ENCODE measurements around the gene SAMSN1.
"Not testable (repeated sequence)": the region's sequence is repeated elsewhere in the genome, so short reads cannot be mapped to it uniquely, and the experiment has no call there.

The SAMSN1 gene

GRCh38 chr21:14527696-14528652 is 18.1 kb downstream of the SAMSN1 start:
- no peak for DNase-seq

DNA sequence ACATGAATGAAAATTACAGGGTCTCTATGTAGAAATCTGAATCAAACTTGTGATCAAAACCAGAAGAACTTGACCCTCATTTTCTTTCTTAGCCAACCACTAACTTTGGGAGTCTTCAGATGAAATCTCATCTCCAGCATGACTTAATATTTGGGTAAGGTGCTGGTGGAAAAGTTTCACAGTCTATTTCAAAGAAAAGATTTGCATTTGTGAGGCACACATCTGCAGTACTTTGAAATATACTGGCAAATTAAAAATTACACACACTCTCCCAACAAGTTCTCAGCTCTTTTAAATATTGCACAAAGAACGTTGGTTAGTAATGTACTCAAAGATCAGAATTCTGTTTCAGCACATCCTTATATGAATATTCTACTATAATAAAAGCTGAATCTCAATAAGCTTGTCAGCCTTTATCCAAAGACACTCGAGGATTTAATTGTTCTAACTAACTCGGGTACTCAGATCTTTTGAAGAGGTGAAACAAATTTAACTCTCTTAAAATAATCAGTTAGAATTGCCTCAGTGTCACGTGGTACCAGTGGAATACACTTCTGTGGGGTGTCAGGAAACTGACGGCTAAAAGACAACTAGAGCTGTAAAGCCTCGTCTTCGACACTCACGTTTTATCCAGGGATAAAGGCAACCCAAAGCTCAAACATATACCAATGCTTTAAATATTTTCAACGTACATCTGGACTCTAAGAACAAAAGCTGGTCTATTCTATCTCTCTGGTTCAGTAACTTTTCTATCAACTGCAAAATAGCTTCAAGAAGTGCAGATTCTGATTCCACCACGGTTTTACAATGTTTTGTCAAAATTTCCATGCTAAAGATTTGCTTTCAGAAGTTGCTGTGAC is 19.0 kb downstream of the SAMSN1 start:
- DNase-seq: no peak

- DNase-seq: no peak
Observed at GRCh38 chr21:14526199-14526598, 19.9 kb downstream of the SAMSN1 start.

DNA sequence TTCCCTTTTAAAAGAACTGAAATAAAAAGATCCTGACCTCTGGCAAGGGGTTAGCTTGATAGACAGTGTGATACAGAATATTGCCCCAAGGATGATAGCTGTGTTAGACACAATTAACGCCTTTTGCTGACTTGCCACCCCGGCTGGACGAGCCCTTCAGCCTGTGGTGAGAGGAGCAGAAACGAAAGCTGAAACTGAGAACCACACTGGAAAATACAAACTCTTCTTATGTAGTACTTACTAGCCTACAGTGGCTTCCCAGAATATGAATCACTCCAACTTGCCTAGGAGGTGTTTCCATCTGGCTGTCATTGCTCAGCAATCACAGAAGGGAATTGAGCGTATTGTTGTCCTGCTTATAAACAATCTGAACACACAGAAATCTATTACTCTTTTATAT is 22.9 kb downstream of the SAMSN1 start:
- peak; percentile 73 for DNase-seq

- DNase-seq: no peak
Observed at GRCh38 chr21:14522736-14523135, 23.4 kb downstream of the SAMSN1 start.

- no peak for DNase-seq
Observed at GRCh38 chr21:14520535-14520934, 25.6 kb downstream of the SAMSN1 start.

DNA sequence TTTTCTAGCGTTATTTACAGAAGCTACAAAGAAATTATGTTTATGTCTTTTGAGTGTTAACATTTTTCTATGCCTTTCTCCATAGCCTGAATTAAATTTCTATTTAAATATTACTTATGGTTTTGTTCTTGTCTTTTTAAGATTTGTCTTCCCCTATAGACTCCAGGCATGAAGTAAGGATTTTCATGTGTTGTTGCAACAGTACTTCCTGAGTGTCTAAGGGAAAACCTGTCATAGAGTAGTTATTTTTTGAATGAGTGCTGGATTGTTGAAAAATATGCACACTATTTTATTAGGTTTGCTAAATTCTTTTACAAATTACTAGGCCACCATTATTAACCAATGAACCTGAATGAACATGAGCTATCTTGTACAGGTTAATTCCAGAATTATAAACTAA is 27.1 kb downstream of the SAMSN1 start:
- no peak for DNase-seq

DNA sequence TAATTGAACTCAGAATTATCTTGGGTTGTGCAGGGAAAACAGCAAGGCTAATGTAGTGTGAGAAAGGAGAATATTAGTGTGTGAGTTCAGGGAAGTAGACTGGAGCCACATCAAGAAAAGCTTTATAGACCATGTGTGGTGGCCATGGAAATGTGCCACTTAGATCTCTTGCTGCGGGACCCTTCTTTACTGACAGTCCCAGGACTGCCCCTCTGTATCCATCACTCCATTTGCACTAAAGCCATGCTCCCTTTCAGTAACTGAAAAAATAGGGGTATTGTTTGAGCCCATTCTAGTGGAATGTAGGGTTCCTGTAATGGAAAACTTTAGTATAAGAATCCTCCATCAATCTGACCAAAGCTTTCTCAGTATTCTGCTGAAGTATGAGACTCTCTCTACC is 32.3 kb downstream of the SAMSN1 start:
- no peak for DNase-seq

- not testable (repeated sequence) for DNase-seq
Observed at GRCh38 chr21:14506859-14507457, 39.2 kb downstream of the SAMSN1 start.

DNA sequence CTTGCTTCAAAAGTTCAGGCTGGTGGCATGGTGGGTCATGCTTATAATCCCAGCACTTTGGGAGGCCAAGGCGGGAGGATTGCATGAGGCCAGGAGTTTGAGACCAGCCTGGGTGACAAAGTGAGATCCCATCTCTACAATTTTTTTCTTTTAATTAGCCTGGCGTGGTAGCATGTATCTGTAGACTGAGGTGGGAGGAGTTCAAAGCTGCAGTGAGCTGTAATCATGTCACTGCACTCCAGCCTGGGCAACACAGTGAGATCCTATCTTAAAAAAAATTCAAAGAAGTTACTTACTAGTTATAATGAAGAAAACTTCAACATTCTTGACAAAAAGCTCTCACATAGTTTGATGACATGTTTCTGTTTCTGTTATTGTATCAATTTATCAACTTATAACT is 45.2 kb downstream of the SAMSN1 start:
- no peak for DNase-seq

GRCh38 chr21:14499316-14499715 is 46.8 kb downstream of the SAMSN1 start:
- no peak for DNase-seq

GRCh38 chr21:14497825-14498224 is 48.3 kb downstream of the SAMSN1 start:
- DNase-seq: no peak

DNA sequence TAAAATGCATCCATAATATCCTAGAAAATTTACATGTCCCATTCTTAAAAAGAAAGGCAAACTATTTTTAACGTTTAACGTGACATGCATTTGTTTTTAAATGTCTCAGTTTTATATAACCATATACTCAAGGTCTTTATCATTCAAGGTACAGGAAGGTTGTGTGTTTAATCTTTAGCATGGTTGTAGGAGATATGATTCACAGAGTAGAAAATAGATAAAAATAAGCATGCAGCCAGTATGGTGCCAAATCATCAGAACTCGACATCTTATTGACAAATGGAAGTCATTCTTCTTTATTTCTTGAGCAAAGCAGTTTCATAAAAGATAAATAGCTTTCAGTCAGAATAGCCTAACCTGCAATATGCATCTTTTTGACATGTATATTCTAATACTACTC is 51.0 kb downstream of the SAMSN1 start:
- no peak for DNase-seq

- DNase-seq: not testable (repeated sequence)
Observed at GRCh38 chr21:14494181-14494580, 51.9 kb downstream of the SAMSN1 start.

- DNase-seq: no peak
Observed at GRCh38 chr21:14493731-14494130, 52.4 kb downstream of the SAMSN1 start.

GRCh38 chr21:14492931-14493330 is 53.2 kb downstream of the SAMSN1 start:
- no peak for DNase-seq

DNA sequence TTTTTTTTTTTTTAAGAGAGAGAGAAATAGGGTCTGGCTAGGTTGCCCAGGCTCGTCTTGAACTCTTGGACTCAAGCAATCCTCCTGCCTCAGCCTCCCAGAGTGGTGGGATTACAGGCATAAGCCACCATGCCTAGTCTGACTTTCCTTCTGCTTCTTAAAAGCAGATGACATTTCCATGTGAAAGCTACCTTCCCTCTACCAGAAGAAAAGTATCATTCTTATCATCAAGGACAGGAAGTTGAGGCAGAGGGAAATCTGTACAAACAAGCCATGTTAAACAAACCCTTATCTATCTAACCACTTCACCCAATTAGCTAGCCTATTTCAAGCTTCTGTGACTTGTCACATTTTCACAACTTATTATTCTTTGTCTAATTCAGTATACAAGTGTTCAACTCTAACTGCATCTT is 54.8 kb downstream of the SAMSN1 start:
- no peak for DNase-seq

DNA sequence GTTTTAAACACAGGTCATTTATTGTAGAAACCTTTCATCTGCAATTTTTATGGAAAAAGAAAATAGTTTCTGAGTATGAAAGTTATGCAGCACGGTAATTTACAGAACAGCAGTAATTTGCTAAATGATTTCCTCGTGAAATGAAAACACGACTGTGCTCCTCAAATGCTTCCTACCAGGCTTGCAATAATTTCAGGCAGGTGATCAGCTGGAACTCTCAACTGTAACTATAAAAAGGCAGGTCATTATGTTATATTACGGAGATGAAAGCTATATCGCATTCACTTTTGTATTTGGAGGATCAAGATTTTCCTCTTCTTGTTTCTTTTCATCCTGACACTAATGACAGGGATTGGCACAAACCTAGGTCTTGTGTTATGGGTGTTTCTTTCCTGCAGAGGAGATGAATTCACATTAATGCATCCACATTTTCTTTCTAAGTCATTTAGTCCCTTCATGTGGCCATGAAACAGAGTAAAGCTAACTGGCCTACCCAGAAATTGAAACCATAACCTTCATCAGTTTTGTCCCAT is 57.4 kb downstream of the SAMSN1 start:
- DNase-seq: no peak

GRCh38 chr21:14487490-14488432 is 58.4 kb downstream of the SAMSN1 start:
- no peak for DNase-seq

GRCh38 chr21:14486869-14487268 is 59.2 kb downstream of the SAMSN1 start:
- no peak for DNase-seq

DNA sequence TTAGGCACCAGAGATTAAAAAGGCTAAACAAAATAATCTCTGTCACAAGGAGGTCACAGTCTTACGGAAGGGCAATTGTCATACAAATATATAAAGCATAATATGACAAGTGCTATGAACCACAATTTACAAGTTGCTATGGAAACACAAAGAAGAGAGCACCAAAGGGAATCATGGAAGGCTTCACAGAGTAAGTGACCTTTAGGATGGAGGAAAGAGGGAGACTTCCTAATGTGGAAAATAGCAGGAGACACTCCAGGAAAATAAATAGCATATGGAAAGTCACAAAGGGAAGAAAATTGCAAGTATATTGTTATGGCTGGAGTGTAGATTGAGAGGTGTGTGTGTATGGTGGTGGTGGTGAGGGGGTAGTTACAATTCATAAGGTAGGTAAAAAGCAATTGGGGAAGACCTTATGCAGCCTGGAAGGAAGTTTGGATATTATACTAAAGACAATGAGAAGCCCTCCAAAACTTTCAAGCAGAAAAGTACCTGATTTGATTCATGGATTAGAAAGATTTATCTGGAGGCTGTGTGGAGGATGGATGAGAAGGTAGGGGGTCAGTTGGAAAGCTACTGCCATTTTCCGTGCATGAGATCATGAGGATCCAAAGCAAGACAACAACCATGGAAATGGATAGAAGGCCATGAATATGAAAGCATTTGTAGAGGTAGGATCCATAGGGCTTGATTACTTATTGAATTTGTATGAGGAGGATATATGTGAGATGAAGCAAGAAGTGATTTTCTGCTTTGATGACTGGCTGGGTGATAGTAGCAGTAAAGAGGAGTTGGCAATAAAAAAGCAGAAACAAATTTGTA is 61.7 kb downstream of the SAMSN1 start:
- DNase-seq: no peak
